C4-2B (cell line): ENCODE results near the gene OR6N2.

Experiments used
- CTCF ChIP-seq: fragments of 450-650 bp; conservative IDR thresholded peaks from 2 replicates; pipeline ENCODE4 v1.5.1; 2017; ENCODE audit warnings: mild to moderate bottlenecking
- ZFX ChIP-seq: fragments of 450-650 bp; IDR thresholded peaks from 2 replicates; pipeline ENCODE4 v1.6.1; 2017

GRCh38 chr1:158793604-158794003 lies 12.6 kb upstream of the OR6N2 start:
- TF ChIP-seq CTCF, result peak; percentile 44
- TF ChIP-seq ZFX, result no peak
